Subcutaneous abdominal adipose tissue (tissue), 5 donors: Measurements from ENCODE around the gene AFF1.
A peak's percentile ranks its signal among the peaks of the same experiment; 100 is the strongest.

Source experiments
- H3K27ac ChIP-seq: one replicate; pipeline ENCODE4 v1.7.0; 2013; ENCODE audit warnings: low read depth, mild to moderate bottlenecking, inconsistent platforms, low read length, moderate library complexity
- H3K27me3 ChIP-seq, 5 donors: one replicate each; pipeline ENCODE4 v1.7.0; 2013; ENCODE audit warnings: low read length in 5 of 5, inconsistent platforms in 1 of 5; ENCODE audit not compliant: control insufficient read depth in 5 of 5, insufficient read depth in 4 of 5
- H3K36me3 ChIP-seq, 5 donors: one replicate each; pipeline ENCODE4 v1.7.0; 2013; ENCODE audit warnings: low read length in 5 of 5; ENCODE audit not compliant: control insufficient read depth in 5 of 5, insufficient read depth in 5 of 5
- H3K4me1 ChIP-seq, 5 donors: one replicate each; pipeline ENCODE4 v1.7.0; 2013; ENCODE audit warnings: low read length in 5 of 5, mild to moderate bottlenecking in 3 of 5, moderate library complexity in 1 of 5; ENCODE audit not compliant: control insufficient read depth in 5 of 5, insufficient read depth in 5 of 5
- H3K4me3 ChIP-seq, 5 donors: one replicate each; pipeline ENCODE4 v1.7.0; 2013; ENCODE audit warnings: low read length in 5 of 5, low read depth in 1 of 5
- H3K9ac ChIP-seq, 5 donors: one replicate each; pipeline ENCODE4 v1.7.0; 2013; ENCODE audit warnings: low read length in 5 of 5, mild to moderate bottlenecking in 4 of 5, moderate library complexity in 3 of 5
- H3K9me3 ChIP-seq, 5 donors: one replicate each; pipeline ENCODE4 v1.7.0; 2013; ENCODE audit warnings: low read length in 5 of 5; ENCODE audit not compliant: control insufficient read depth in 5 of 5
- donor health status: healthy.
- donor health status: healthy.
- donor health status: healthy.
- donor health status: healthy.
- donor health status: healthy.

Gene AFF1

GRCh38 chr4:86950831-86951525 lies 16.2 kb downstream of the AFF1 start:
- Histone ChIP-seq H3K4me3 (peak overlapping the region in 4 of 5 donors; percentile 4 to 37 (median 18)), H3K36me3 (peaks cover 0 to 4% (median 0%) of the 10 kb centered on the region in 5 donors), H3K9ac (peak overlapping the region in 2 of 5 donors; percentile 5 to 13), H3K4me1 (peaks cover 0 to 27% (median 10%) of the 10 kb centered on the region in 5 donors), H3K9me3 (no peaks in the 10 kb centered on the region), H3K27ac (peak overlapping the region; percentile 51), H3K27me3 (no peaks in the 10 kb centered on the region)

GRCh38 chr4:86955888-86956451 lies 21.2 kb downstream of the AFF1 start:
- Histone ChIP-seq H3K4me3 (no peak overlapping the region), H3K9me3 (no peaks in the 10 kb centered on the region), H3K9ac (no peak overlapping the region), H3K36me3 (peaks cover 0 to 3% (median under 1%) of the 10 kb centered on the region in 5 donors), H3K27ac (no peak overlapping the region), H3K27me3 (no peaks in the 10 kb centered on the region), H3K4me1 (peaks cover 0 to 27% (median 14%) of the 10 kb centered on the region in 5 donors)

- no peaks in the 10 kb centered on the region for H3K9me3 ChIP-seq
- no peak overlapping the region for H3K9ac ChIP-seq
- H3K27me3 ChIP-seq: no peaks in the 10 kb centered on the region
- H3K4me1 ChIP-seq: peaks cover 0 to 33% (median 14%) of the 10 kb centered on the region in 5 donors
- no peak overlapping the region for H3K4me3 ChIP-seq
- H3K36me3 ChIP-seq: peaks cover 0 to 3% (median 2%) of the 10 kb centered on the region in 5 donors
- no peak overlapping the region for H3K27ac ChIP-seq
These were observed 22.4 kb downstream of the AFF1 start for GRCh38 chr4:86957215-86957614.

GRCh38 chr4:86959588-86960500 lies 25.0 kb downstream of the AFF1 start:
- Histone ChIP-seq H3K4me1 (peaks cover 0 to 34% (median 14%) of the 10 kb centered on the region in 5 donors), H3K27ac (no peak overlapping the region), H3K9ac (no peak overlapping the region), H3K27me3 (no peaks in the 10 kb centered on the region), H3K36me3 (peaks cover 0 to 3% (median 0%) of the 10 kb centered on the region in 5 donors), H3K4me3 (no peak overlapping the region), H3K9me3 (no peaks in the 10 kb centered on the region)

- no peak overlapping the region for H3K27ac ChIP-seq
- peaks cover 0 to 34% (median 14%) of the 10 kb centered on the region in 5 donors for H3K4me1 ChIP-seq
- no peak overlapping the region for H3K4me3 ChIP-seq
- H3K9me3 ChIP-seq: no peaks in the 10 kb centered on the region
- H3K36me3 ChIP-seq: peaks cover 0 to 3% (median 0%) of the 10 kb centered on the region in 5 donors
- no peaks in the 10 kb centered on the region for H3K27me3 ChIP-seq
- no peak overlapping the region for H3K9ac ChIP-seq
These were observed 25.7 kb downstream of the AFF1 start for GRCh38 chr4:86960557-86960961.

DNA sequence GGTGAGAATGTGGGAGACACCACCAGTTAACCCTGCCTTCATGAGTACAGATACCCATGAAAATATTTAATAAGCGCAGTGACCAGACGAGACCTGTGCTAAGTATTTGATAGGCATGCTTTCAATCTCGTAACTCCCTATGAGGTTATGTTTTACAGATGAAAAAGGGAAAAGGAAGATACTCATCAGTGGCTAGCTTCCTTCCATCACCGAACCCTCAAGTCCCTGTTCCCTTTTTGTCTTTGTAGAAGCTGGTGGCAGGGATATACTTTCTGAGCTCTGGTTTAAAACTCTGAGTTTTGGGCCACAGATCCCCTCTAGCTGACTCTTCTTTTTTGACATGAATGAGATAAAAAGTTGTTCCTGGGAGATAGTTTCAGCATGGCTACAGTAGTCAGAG lies 26.3 kb downstream of the AFF1 start:
- Histone ChIP-seq H3K9me3 (no peaks in the 10 kb centered on the region), H3K4me3 (no peak overlapping the region), H3K4me1 (peaks cover 0 to 34% (median 14%) of the 10 kb centered on the region in 5 donors), H3K27ac (no peak overlapping the region), H3K9ac (no peak overlapping the region), H3K27me3 (no peaks in the 10 kb centered on the region), H3K36me3 (peaks cover 0 to 3% (median 0%) of the 10 kb centered on the region in 5 donors)

DNA sequence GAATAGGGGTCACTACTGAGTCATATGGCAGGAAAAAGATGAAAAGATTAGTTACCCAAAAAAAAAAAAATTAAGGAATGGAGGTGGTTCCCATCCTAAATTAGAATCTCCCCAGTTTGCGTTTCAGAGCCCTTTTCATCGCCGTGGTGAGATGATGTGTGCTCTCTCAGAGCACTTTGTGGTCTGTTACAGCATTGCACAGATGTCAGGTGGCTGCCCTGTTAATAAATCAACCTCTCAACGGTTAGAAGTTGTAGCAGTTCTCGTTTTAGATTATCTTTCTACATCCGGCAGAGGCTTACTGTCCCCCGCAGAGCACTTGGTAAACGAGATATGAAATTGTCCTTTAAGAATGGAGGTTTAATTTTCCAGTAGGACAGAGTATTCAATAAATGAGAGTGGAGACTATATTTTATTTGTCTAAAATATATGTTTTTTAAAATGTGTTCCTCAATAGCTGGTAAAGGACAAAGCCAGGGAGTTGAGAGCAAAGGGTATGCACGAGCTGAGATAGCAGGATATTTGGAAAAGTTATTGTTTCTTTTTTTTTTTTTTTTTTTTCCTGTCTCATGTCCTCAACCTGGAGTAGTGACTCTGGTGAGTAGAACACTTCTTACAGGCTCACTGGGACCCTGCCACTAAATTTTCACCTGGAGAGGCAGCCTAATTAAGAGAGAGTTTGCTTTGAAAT lies 26.9 kb downstream of the AFF1 start:
- H3K27me3 ChIP-seq: no peaks in the 10 kb centered on the region
- no peaks in the 10 kb centered on the region for H3K9me3 ChIP-seq
- H3K4me1 ChIP-seq: peaks cover 0 to 34% (median 14%) of the 10 kb centered on the region in 5 donors
- no peak overlapping the region for H3K4me3 ChIP-seq
- H3K36me3 ChIP-seq: peaks cover 0 to 3% (median 0%) of the 10 kb centered on the region in 5 donors
- no peak overlapping the region for H3K9ac ChIP-seq
- H3K27ac ChIP-seq: no peak overlapping the region

DNA sequence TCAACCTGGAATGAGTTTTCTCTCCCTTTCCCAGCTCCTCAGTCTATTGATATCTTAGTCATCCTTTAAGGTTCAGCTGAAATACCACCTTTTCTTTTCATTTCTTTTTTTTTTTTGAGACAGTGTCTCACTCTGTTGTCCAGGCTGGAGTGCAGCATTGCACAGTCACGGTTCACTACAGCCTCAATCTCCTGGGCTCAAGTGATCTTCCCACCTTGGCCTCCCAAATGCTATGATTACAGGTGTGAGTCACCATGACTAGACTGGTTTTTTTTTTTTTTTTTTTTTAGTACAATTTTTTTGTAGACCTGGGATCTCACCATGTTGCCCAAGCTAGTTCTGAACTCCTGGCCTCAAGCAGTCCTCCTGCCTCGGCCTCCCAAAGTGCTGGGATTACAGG lies 28.9 kb downstream of the AFF1 start:
- no peak overlapping the region for H3K9ac ChIP-seq
- peaks cover 0 to 3% (median 0%) of the 10 kb centered on the region in 5 donors for H3K36me3 ChIP-seq
- H3K4me3 ChIP-seq: no peak overlapping the region
- no peaks in the 10 kb centered on the region for H3K9me3 ChIP-seq
- no peaks in the 10 kb centered on the region for H3K27me3 ChIP-seq
- H3K4me1 ChIP-seq: peaks cover 0 to 50% (median 21%) of the 10 kb centered on the region in 5 donors
- H3K27ac ChIP-seq: no peak overlapping the region

GRCh38 chr4:86965019-86965976 lies 30.5 kb downstream of the AFF1 start:
- no peak overlapping the region for H3K9ac ChIP-seq
- H3K27me3 ChIP-seq: no peaks in the 10 kb centered on the region
- H3K4me3 ChIP-seq: no peak overlapping the region
- H3K27ac ChIP-seq: no peak overlapping the region
- no peaks in the 10 kb centered on the region for H3K9me3 ChIP-seq
- peaks cover 0 to 3% (median 0%) of the 10 kb centered on the region in 5 donors for H3K36me3 ChIP-seq
- H3K4me1 ChIP-seq: peaks cover 0 to 43% (median 9%) of the 10 kb centered on the region in 5 donors
